GM12892 (cell line): ENCODE measurements around the gene NUCB1.
"Not testable (repeated sequence)": the region's sequence is repeated elsewhere in the genome, so short reads cannot be mapped to it uniquely, and the experiment has no call there.

Source experiments
- DNase-seq: peaks from one replicate; pipeline ENCODE4 v3.0.0; 2011; ENCODE audit not compliant: insufficient read length
- FAIRE-seq: peaks from 2 replicates; lab custom pipeline; 2011; peaks lifted over from hg19 to GRCh38; lab: Jason Lieb, UNC
- POLR2A ChIP-seq: IDR thresholded peaks from 2 replicates; pipeline ENCODE4 v1.6.1; 2011; ENCODE audit warnings: low read depth, low read length, control low read depth
- POLR2AphosphoS5 ChIP-seq: IDR thresholded peaks from 2 replicates; pipeline ENCODE4 v1.6.1; 2011; ENCODE audit warnings: low read depth, low read length, control low read depth
- TAF1 ChIP-seq: IDR thresholded peaks from 2 replicates; pipeline ENCODE4 v1.6.1; 2011; ENCODE audit warnings: low read depth, mild to moderate bottlenecking, control low read depth, low read length, borderline replicate concordance

The NUCB1 gene

GRCh38 chr19:48867746-48868113 lies 32.4 kb upstream of the NUCB1 start:
- FAIRE-seq (no peak), DNase-seq (no peak)
- no peak for TF ChIP-seq POLR2A
- no peak for TF ChIP-seq TAF1
- TF ChIP-seq POLR2AphosphoS5: no peak

GRCh38 chr19:48868114-48868886 lies 31.8 kb upstream of the NUCB1 start, which contains the start of gene PLEKHA4:
Gene PLEKHA4, minus strand, starts transcription at chr19:48868617. Its CDS starts 997 bp downstream, at chr19:48867620.
- no peak for DNase-seq
- FAIRE-seq: no peak
- no peak for TF ChIP-seq POLR2A
- TF ChIP-seq POLR2AphosphoS5: no peak
- TF ChIP-seq TAF1: no peak

GRCh38 chr19:48870048-48870447 lies 30.1 kb upstream of the NUCB1 start:
- DNase-seq (no peak), FAIRE-seq (no peak)
- TF ChIP-seq POLR2AphosphoS5 (no peak), POLR2A (no peak), TAF1 (no peak)

- DNase-seq, FAIRE-seq: not testable (repeated sequence)
These were observed 28.5 kb upstream of the NUCB1 start for GRCh38 chr19:48871471-48872181.

GRCh38 chr19:48872182-48872883 lies 27.8 kb upstream of the NUCB1 start, which contains the start of gene PPP1R15A:
Gene PPP1R15A, plus strand, starts transcription at chr19:48872421. Its CDS starts 813 bp downstream, at chr19:48873234.
- TF ChIP-seq TAF1 (peak; percentile 90), POLR2A (peak; percentile 100), POLR2AphosphoS5 (peak; percentile 100)
- peak; percentile 93 for FAIRE-seq

GRCh38 chr19:48872884-48873475 lies 27.1 kb upstream of the NUCB1 start:
- TF ChIP-seq TAF1: peak; percentile 57; the same call in 1 of the 2 replicates
- TF ChIP-seq POLR2AphosphoS5: no peak; the same call in 1 of the 2 replicates
- FAIRE-seq: no peak
- DNase-seq: no peak

More at GRCh38 chr19:48872182-48872883, 27.8 kb upstream of the NUCB1 start, which contains the start of gene PPP1R15A:
- DNase-seq: peak; percentile 83

- TF ChIP-seq TAF1 (no peak), POLR2A (no peak; the same call in 1 of the 2 replicates), POLR2AphosphoS5 (no peak; the same call in 1 of the 2 replicates)
- peak; percentile 60 for FAIRE-seq
- no peak for DNase-seq
These were observed 26.4 kb upstream of the NUCB1 start for GRCh38 chr19:48873476-48874302.

- TF ChIP-seq POLR2A: no peak; the same call in 1 of the 2 replicates
- TF ChIP-seq POLR2AphosphoS5: peak; percentile 46
- TF ChIP-seq TAF1: no peak
- no peak for FAIRE-seq
- DNase-seq: no peak
These were observed 25.6 kb upstream of the NUCB1 start for GRCh38 chr19:48874303-48875135.

- not testable (repeated sequence) for DNase-seq
- FAIRE-seq: peak; percentile 14
- TF ChIP-seq POLR2A (peak; percentile 65; the same call in 1 of the 2 replicates), POLR2AphosphoS5 (0 out of 2 replicates have a peak, but pooled peaks have one; percentile 37)
These were observed 23.8 kb upstream of the NUCB1 start for GRCh38 chr19:48876043-48876981.
